Activated CD4-positive, alpha-beta T cell treated with anti-CD3 and anti-CD28 coated beads for 36 hours (primary cell): ENCODE measurements around the gene ZNFX1. TPM values are rescaled to one million over a fixed set of nuclear protein-coding genes. Genes with fewer than 3 reads are reported as not detected.

Source experiments
- ATAC-seq: fragments of 200-7000 bp; cut with Tn5 transposase; one replicate; pipeline ENCODE4 v1.10.0; 2021; ENCODE audit warnings: mild to moderate bottlenecking, moderate library complexity
- CTCF ChIA-PET: fragments of 350-600 bp; sonication (Branson Sonifier 250); formaldehyde crosslinking; loops from one replicate; lab custom pipeline; 2021; ENCODE audit warnings: antibody characterized with exemption; lab: Charles Lee
- POLR2A ChIA-PET: fragments of 350-600 bp; sonication (Branson Sonifier 250); formaldehyde crosslinking; loops from one replicate; lab custom pipeline; 2021; ENCODE audit warnings: antibody characterized with exemption, inconsistent platforms; lab: Charles Lee
- DNase-seq: peaks from one replicate; pipeline ENCODE4 v3.0.0-alpha.2; 2020
- H3K27ac Mint-ChIP-seq: one replicate; pipeline ENCODE4 v1.8.0; 2021; ENCODE audit warnings: mixed read lengths
- H3K27me3 Mint-ChIP-seq: one replicate; pipeline ENCODE4 v1.8.0; 2021; ENCODE audit warnings: mixed read lengths
- H3K36me3 Mint-ChIP-seq: one replicate; pipeline ENCODE4 v1.8.0; 2021; ENCODE audit warnings: low read depth, mixed read lengths
- H3K4me1 Mint-ChIP-seq: one replicate; pipeline ENCODE4 v1.8.0; 2021; ENCODE audit warnings: mixed read lengths
- H3K4me3 Mint-ChIP-seq: one replicate; pipeline ENCODE4 v1.8.0; 2021; ENCODE audit warnings: mild to moderate bottlenecking, moderate library complexity, mixed read lengths
- H3K9me3 Mint-ChIP-seq: one replicate; pipeline ENCODE4 v1.8.0; 2021; ENCODE audit warnings: low read depth, mixed read lengths
- intact Hi-C, 2 experiments: fragments of 100-400 bp; cut with DNase I in 1 of 2; cut with micrococcal nuclease in 1 of 2; formaldehyde crosslinking; loops; one replicate each; pipeline versions ENCODE4 v1.14.2 to v1.15.1; 2022 to 2024; cut with DNase I, micrococcal nuclease
- total RNA-seq, 2 experiments: library from RNA; stranded (reverse); gene quantifications; one replicate each; pipeline ENCODE4 v1.2.3, GENCODE V29; 2021

ZNFX1 gene
- total RNA-seq, 2 experiments from 2014 or later, result 36.4 to 43.8 TPM

DNA sequence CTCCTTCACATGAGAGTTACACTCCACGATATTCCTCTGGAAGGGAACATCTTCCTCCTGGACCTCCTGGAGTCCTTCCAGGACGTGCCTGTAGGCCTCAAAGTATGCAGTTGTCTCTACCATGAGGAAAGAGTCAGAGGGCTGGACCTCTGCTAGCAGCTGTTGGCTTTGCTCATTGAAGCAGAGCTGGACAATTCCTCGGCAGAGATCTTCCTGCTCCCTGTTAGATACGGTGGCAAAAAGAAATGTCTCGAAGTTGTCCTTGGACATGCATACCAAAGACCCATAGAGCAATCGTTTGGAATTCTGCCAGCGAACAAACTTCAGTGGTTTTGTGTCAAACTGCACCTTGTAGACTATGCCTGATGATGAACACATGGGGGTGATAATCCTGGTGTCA, 7.7 kb downstream of the ZNFX1 start:
- ATAC-seq (no peak), DNase-seq (no peak)
- POLR2A ChIA-PET, result interaction anchor here (1.0 kb wide), 1 partner anchor 17 kb away, joined by 3 read pairs; no protein-coding TSS in a partner anchor
- intact Hi-C loops, result loop anchor here in 1 of 2 experiments (10.0 kb wide), 1 partner anchor 1655 kb away; no protein-coding TSS in a partner anchor
- CTCF ChIA-PET, result interaction anchor here (1.1 kb wide), 1 partner anchor 25 kb away, joined by 3 read pairs; no protein-coding TSS in a partner anchor
- H3K27ac Mint-ChIP-seq, result peak overlapping the region; percentile 27
- H3K9me3 Mint-ChIP-seq, result peaks cover 6% of the 10 kb centered on the region
- no peaks in the 10 kb centered on the region for H3K27me3 Mint-ChIP-seq
- H3K4me1 Mint-ChIP-seq, result peaks cover 75% of the 10 kb centered on the region
- H3K36me3 Mint-ChIP-seq, result peaks cover 78% of the 10 kb centered on the region
- H3K4me3 Mint-ChIP-seq, result peak overlapping the region; percentile 71

- CTCF ChIA-PET, result interaction anchor here (0.6 to 0.9 kb wide), 2 partner anchors 50 to 51 kb away, joined by 4 read pairs; partner anchors contain the start of gene DDX27
- Mint-ChIP-seq H3K9me3 (peaks cover 6% of the 10 kb centered on the region), H3K27ac (peak overlapping the region; percentile 69), H3K36me3 (peaks cover 84% of the 10 kb centered on the region), H3K4me1 (peaks cover 70% of the 10 kb centered on the region), H3K27me3 (no peaks in the 10 kb centered on the region), H3K4me3 (peak overlapping the region; percentile 71)
- ATAC-seq (peak; percentile 20), DNase-seq (no peak)
- POLR2A ChIA-PET, result interaction anchor here (1.7 kb wide), 1 partner anchor 8 kb away, joined by 12 read pairs; no protein-coding TSS in a partner anchor
- intact Hi-C loops, result no loop called here
These were observed 9.1 kb downstream of the ZNFX1 start for GRCh38 chr20:49268600-49269365.

GRCh38 chr20:49267327-49267726, 10.5 kb downstream of the ZNFX1 start:
- H3K9me3 Mint-ChIP-seq, result peaks cover 6% of the 10 kb centered on the region
- no peaks in the 10 kb centered on the region for H3K27me3 Mint-ChIP-seq
- peak overlapping the region; percentile 77 for H3K27ac Mint-ChIP-seq
- peaks cover 88% of the 10 kb centered on the region for H3K36me3 Mint-ChIP-seq
- peak overlapping the region; percentile 63 for H3K4me3 Mint-ChIP-seq
- DNase-seq (no peak), ATAC-seq (no peak)
- ChIA-PET POLR2A (interaction anchor here (0.9 to 1.7 kb wide), 3 partner anchors 9 to 205 kb away, joined by 4 to 12 read pairs (median 9); no protein-coding TSS in a partner anchor), CTCF (interaction anchor here (0.9 to 1.0 kb wide), 2 partner anchors 21 to 49 kb away, joined by 3 to 4 read pairs; no protein-coding TSS in a partner anchor)
- intact Hi-C loops, result no loop called here
- peaks cover 57% of the 10 kb centered on the region for H3K4me1 Mint-ChIP-seq

DNA sequence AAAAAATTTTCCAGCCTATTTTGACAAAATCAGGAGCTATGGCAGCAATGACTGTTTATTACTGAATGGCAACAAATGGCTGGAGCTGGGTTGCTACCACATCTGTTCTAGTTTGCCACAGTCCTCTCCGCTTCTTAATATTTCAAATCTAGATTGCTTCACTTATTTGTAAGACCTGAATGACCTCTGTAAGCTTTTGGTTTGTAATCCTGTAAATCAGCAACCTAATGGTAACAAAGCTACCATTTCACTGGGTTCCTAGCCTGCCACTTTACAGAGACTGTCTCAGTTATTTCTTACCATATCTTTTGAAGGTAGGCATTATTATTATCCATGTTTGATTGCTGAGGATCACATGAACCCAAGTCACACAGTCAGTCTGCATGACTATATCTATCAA, 15.4 kb downstream of the ZNFX1 start:
- intact Hi-C loops, result no loop called here
- DNase-seq (no peak), ATAC-seq (no peak)
- Mint-ChIP-seq H3K27me3 (no peaks in the 10 kb centered on the region), H3K36me3 (peaks cover 72% of the 10 kb centered on the region), H3K4me3 (no peak overlapping the region), H3K9me3 (no peaks in the 10 kb centered on the region), H3K4me1 (peaks cover 31% of the 10 kb centered on the region), H3K27ac (no peak overlapping the region)
- ChIA-PET POLR2A (interaction anchor here (0.6 to 1.0 kb wide), 2 partner anchors 10 to 12 kb away, joined by 3 to 5 read pairs; no protein-coding TSS in a partner anchor), CTCF (interaction anchor here (1.4 kb wide), 1 partner anchor 123 kb away, joined by 4 read pairs; no protein-coding TSS in a partner anchor)

- DNase-seq (no peak), ATAC-seq (no peak)
- POLR2A ChIA-PET, result interaction anchor here (1.1 kb wide), 1 partner anchor 49 kb away, joined by 4 read pairs; no protein-coding TSS in a partner anchor
- intact Hi-C loops, result no loop called here
- H3K4me3 Mint-ChIP-seq, result no peak overlapping the region
- H3K36me3 Mint-ChIP-seq, result peaks cover 74% of the 10 kb centered on the region
- peaks cover 22% of the 10 kb centered on the region for H3K4me1 Mint-ChIP-seq
- CTCF ChIA-PET, result no interaction called here
- no peaks in the 10 kb centered on the region for H3K27me3 Mint-ChIP-seq
- H3K27ac Mint-ChIP-seq, result no peak overlapping the region
- H3K9me3 Mint-ChIP-seq, result no peaks in the 10 kb centered on the region
These were observed 16.7 kb downstream of the ZNFX1 start for GRCh38 chr20:49261173-49261572.

- no peak for DNase-seq
- ATAC-seq, result no peak
- Mint-ChIP-seq H3K4me1 (peaks cover 17% of the 10 kb centered on the region), H3K9me3 (no peaks in the 10 kb centered on the region), H3K27ac (peak overlapping the region; percentile 56), H3K36me3 (peaks cover 77% of the 10 kb centered on the region), H3K27me3 (no peaks in the 10 kb centered on the region), H3K4me3 (no peak overlapping the region)
- ChIA-PET CTCF (interaction anchor here (0.6 to 1.1 kb wide), 4 partner anchors 11 to 156 kb away, joined by 3 to 4 read pairs (median 3); no protein-coding TSS in a partner anchor), POLR2A (interaction anchor here (0.6 to 1.4 kb wide), 4 partner anchors 9 to 188 kb away, joined by 3 to 7 read pairs (median 4); no protein-coding TSS in a partner anchor)
- intact Hi-C loops, result no loop called here
These were observed 17.6 kb downstream of the ZNFX1 start for GRCh38 chr20:49260218-49260617.

DNA sequence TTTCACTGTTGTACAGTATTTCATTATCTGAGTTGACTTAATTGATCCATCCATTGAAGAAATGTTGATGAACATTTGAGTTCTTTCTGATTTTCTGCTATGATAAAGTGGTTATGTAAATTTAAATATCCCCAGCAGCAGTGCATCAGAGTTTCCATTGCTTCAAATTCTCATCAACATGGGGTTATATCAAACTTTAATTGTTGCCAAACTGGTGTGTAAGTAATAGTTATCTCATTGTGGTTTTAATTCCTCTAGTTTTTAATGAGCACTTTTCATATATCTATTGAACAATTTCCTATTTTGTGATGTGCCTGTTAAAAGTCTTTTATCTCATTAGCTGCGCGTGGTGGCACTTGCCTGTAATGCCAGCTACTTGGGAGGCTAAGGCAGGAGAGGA, 18.1 kb downstream of the ZNFX1 start:
- H3K27ac Mint-ChIP-seq, result peak overlapping the region; percentile 31
- ChIA-PET POLR2A (interaction anchor here (0.7 to 1.4 kb wide), 3 partner anchors 9 to 187 kb away, joined by 3 to 7 read pairs (median 4); no protein-coding TSS in a partner anchor), CTCF (interaction anchor here (0.7 to 1.1 kb wide), 3 partner anchors 11 to 71 kb away, joined by 3 to 4 read pairs (median 3); no protein-coding TSS in a partner anchor)
- peaks cover 74% of the 10 kb centered on the region for H3K36me3 Mint-ChIP-seq
- no peaks in the 10 kb centered on the region for H3K27me3 Mint-ChIP-seq
- DNase-seq (no peak), ATAC-seq (peak; percentile 12)
- no peaks in the 10 kb centered on the region for H3K9me3 Mint-ChIP-seq
- intact Hi-C loops, result no loop called here
- no peak overlapping the region for H3K4me3 Mint-ChIP-seq
- H3K4me1 Mint-ChIP-seq, result peaks cover 17% of the 10 kb centered on the region

DNA sequence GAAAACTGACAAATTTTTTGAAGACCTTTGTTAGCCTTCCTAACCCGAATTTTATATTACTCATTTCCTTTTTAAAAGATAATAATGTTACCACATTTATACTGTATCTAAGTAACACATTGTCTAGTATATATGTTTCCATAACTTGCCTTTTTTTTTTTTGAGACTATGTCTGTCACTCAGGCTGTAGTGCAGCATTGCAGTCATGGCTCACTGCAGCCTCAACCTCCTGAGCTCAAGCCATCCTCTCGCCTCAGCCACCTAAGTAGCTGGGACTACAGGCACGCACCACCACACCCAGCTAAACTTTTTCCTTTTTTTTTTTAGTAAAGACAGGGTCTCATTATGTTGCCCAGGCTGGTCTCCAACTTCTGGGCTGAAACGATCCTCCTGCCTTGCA, 18.6 kb downstream of the ZNFX1 start:
- Mint-ChIP-seq H3K9me3 (no peaks in the 10 kb centered on the region), H3K27me3 (no peaks in the 10 kb centered on the region), H3K4me1 (peaks cover 17% of the 10 kb centered on the region), H3K36me3 (peaks cover 74% of the 10 kb centered on the region), H3K27ac (peak overlapping the region; percentile 67), H3K4me3 (no peak overlapping the region)
- DNase-seq (no peak), ATAC-seq (peak; percentile 53)
- intact Hi-C loops, result no loop called here
- POLR2A ChIA-PET, result interaction anchor here (1.4 kb wide), 1 partner anchor 8 kb away, joined by 7 read pairs; no protein-coding TSS in a partner anchor
- CTCF ChIA-PET, result interaction anchor here (1.1 kb wide), 1 partner anchor 12 kb away, joined by 3 read pairs; no protein-coding TSS in a partner anchor

- Mint-ChIP-seq H3K36me3 (peaks cover 72% of the 10 kb centered on the region), H3K9me3 (no peaks in the 10 kb centered on the region), H3K27me3 (no peaks in the 10 kb centered on the region), H3K4me3 (no peak overlapping the region), H3K4me1 (peaks cover 16% of the 10 kb centered on the region), H3K27ac (peak overlapping the region; percentile 24)
- CTCF ChIA-PET, result no interaction called here
- intact Hi-C loops, result no loop called here
- DNase-seq, result no peak
- no peak for ATAC-seq
- POLR2A ChIA-PET, result interaction anchor here (0.6 kb wide), 1 partner anchor 8 kb away, joined by 3 read pairs; no protein-coding TSS in a partner anchor
These were observed 21.6 kb downstream of the ZNFX1 start for GRCh38 chr20:49256261-49256660.

GRCh38 chr20:49252556-49253350, 25.1 kb downstream of the ZNFX1 start:
- Mint-ChIP-seq H3K9me3 (no peaks in the 10 kb centered on the region), H3K36me3 (peaks cover 72% of the 10 kb centered on the region), H3K27me3 (no peaks in the 10 kb centered on the region), H3K4me1 (no peaks in the 10 kb centered on the region), H3K27ac (no peak overlapping the region), H3K4me3 (no peak overlapping the region)
- ChIA-PET POLR2A (interaction anchor here (1.1 to 1.5 kb wide), 3 partner anchors 10 to 17 kb away, joined by 3 to 6 read pairs (median 3); no protein-coding TSS in a partner anchor), CTCF (interaction anchor here (0.5 to 2.1 kb wide), 8 partner anchors 9 to 166 kb away, joined by 3 to 14 read pairs (median 4); no protein-coding TSS in a partner anchor)
- ATAC-seq, result no peak
- intact Hi-C loops, result no loop called here
- no peak for DNase-seq
